Measurements from ENCODE around the gene ABTB2.

- TF ChIP-seq SFPQ (IDR thresholded peaks at IDR 0.05; ENCODE audit: low read depth, low read length) (no peak), RBM17 (IDR thresholded peaks at IDR 0.05; ENCODE audit: borderline replicate concordance, low read depth, low read length) (no peak), CTCF (IDR thresholded peaks at IDR 0.05 in 2 of 3, conservative IDR thresholded peaks at IDR 0.05 in 1 of 3; ENCODE audit: insufficient read depth in 2 of 3, low read depth in 1 of 3, low read length in 3 of 3) (no peak), HSF4 (CRISPR knock-in tag; IDR thresholded peaks at IDR 0.05; ENCODE audit: borderline replicate concordance) (no peak), BACH1 (tag; IDR thresholded peaks at IDR 0.05) (no peak), CBX5 (IDR thresholded peaks at IDR 0.05; ENCODE audit: borderline replicate concordance, low read depth) (no peak), PRDM10 (IDR thresholded peaks at IDR 0.05; ENCODE audit: partially characterized antibody) (no peak)
Observed at GRCh38 chr11:34128824-34129223, 229.0 kb downstream of the ABTB2 start.

Data from K562 (cell line).